ENCODE results near the gene OBP2A.
"Not testable (repeated sequence)": the region's sequence is repeated elsewhere in the genome, so short reads cannot be mapped to it uniquely, and the experiment has no call there.

Gene OBP2A

GRCh38 chr9:135544981-135545635, 818 bp upstream of the OBP2A start:
- CTCF ChIA-PET, result no interaction called here

GRCh38 chr9:135546792-135547617, 1.1 kb downstream of the OBP2A start:
- DNase-seq (ENCODE audit: extremely low spot score); CTCF ChIA-PET; POLR2A ChIA-PET: not testable (repeated sequence)

More at GRCh38 chr9:135544981-135545635, 818 bp upstream of the OBP2A start:
- POLR2A ChIA-PET, result no interaction called here
- DNase-seq (ENCODE audit: extremely low spot score), result no peak
- no peak for TF ChIP-seq CTCF (IDR thresholded peaks at IDR 0.05; ENCODE audit: control extremely low read depth, extremely low read depth, low read depth, missing control alignments)

- DNase-seq (ENCODE audit: extremely low spot score), result no peak
- no peak for TF ChIP-seq CTCF (IDR thresholded peaks at IDR 0.05; ENCODE audit: control extremely low read depth, extremely low read depth, low read depth, missing control alignments)
- POLR2A ChIA-PET, result no interaction called here
- CTCF ChIA-PET, result no interaction called here
Measured at GRCh38 chr9:135547756-135548736, 2.1 kb downstream of the OBP2A start.

- POLR2A ChIA-PET; DNase-seq (ENCODE audit: extremely low spot score); CTCF ChIA-PET: not testable (repeated sequence)
Measured at GRCh38 chr9:135549478-135550343, 3.8 kb downstream of the OBP2A start.

- POLR2A ChIA-PET, result no interaction called here
Measured at GRCh38 chr9:135550344-135550918, 4.5 kb downstream of the OBP2A start.

GRCh38 chr9:135551031-135551430, 5.1 kb downstream of the OBP2A start:
- no peak for TF ChIP-seq CTCF (IDR thresholded peaks at IDR 0.05; ENCODE audit: control extremely low read depth, extremely low read depth, low read depth, missing control alignments)
- ChIA-PET POLR2A (no interaction called here), CTCF (no interaction called here)
- no peak for DNase-seq (ENCODE audit: extremely low spot score)

More at GRCh38 chr9:135550344-135550918, 4.5 kb downstream of the OBP2A start:
- DNase-seq (ENCODE audit: extremely low spot score), result no peak
- no peak for TF ChIP-seq CTCF (IDR thresholded peaks at IDR 0.05; ENCODE audit: control extremely low read depth, extremely low read depth, low read depth, missing control alignments)
- CTCF ChIA-PET, result no interaction called here
